Bone marrow (tissue), 2 donors: Measurements from ENCODE around the gene MYH14.

Experiments
- DNase-seq, 2 donors: peaks; one replicate each; lab custom pipeline; 2025; lab: John Stamatoyannopoulos, UW

MYH14 gene

DNA sequence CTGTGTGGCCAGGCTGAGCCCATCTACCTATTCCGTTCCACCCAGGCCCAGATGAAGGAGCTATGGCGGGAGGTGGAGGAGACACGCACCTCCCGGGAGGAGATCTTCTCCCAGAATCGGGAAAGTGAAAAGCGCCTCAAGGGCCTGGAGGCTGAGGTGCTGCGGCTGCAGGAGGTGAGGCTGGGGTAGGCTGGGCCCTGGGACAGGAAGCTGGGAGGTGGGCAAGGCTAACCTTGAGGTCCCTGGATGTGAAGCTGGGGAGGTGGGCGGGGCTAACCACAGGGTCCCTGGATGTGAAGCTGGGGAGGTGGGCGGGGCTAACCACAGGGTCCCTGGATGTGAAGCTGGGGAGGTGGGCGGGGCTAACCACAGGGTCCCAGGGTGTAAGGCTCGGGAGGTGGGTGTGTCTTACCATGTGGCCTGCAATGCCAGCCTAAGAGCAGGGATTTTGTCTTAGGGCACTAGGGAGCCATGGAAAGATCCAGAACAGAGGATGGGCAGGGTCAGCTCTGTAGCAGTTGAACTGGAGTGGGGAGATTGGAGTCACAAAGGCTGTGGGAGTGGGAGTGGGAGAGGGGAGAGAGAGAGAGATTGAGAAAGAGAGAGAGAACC is 88.9 kb downstream of the MYH14 start:
- no peak for DNase-seq

DNA sequence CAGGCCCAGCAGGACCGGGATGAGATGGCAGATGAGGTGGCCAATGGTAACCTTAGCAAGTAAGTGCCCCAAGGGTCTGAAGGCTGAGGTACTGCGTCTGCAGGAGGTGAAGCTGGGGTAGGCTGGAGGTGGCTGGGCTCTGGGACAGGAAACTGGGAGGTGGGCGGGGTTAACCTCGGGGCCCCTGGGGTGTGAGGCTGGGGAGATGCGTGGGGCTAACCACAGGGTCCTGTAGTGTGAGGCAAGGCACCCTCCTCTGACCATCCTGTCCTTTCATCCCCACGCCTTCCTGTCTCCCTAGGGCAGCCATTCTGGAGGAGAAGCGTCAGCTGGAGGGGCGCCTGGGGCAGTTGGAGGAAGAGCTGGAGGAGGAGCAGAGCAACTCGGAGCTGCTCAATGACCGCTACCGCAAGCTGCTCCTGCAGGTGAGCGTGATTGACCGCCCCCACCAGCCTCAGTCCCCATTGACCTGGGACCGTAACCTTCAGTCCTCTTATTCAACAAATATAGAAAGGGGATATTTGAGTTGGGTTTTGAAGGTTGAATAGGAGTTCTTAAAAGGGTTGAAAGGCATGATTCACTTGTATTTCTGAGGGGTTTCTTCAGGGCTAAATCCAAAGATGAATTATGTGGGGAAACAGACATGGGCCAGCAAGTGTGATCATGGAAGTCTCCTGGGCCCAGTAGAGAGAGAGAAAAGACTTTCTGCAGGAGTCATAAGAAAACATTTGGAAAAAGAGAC is 90.0 kb downstream of the MYH14 start:
- no peak for DNase-seq

DNA sequence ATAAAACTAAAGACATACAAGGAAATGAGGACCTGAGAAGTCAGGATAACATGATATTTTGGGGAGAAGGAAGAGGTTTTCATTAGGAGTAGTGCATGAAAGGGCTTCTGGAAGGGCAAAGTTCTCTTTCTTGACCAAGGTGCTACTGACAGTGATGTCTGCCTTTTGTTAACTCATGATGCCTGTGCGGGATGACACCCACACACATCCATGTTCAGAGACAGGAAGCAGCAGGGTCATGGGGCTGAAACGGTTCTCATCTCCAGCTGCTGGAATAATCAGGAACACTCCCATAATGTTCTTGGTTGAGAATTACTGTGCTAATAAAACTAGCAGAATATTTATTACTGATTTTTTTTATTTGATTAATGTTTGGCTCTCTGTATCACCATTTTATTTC is 96.6 kb downstream of the MYH14 start:
- DNase-seq: no peak

DNA sequence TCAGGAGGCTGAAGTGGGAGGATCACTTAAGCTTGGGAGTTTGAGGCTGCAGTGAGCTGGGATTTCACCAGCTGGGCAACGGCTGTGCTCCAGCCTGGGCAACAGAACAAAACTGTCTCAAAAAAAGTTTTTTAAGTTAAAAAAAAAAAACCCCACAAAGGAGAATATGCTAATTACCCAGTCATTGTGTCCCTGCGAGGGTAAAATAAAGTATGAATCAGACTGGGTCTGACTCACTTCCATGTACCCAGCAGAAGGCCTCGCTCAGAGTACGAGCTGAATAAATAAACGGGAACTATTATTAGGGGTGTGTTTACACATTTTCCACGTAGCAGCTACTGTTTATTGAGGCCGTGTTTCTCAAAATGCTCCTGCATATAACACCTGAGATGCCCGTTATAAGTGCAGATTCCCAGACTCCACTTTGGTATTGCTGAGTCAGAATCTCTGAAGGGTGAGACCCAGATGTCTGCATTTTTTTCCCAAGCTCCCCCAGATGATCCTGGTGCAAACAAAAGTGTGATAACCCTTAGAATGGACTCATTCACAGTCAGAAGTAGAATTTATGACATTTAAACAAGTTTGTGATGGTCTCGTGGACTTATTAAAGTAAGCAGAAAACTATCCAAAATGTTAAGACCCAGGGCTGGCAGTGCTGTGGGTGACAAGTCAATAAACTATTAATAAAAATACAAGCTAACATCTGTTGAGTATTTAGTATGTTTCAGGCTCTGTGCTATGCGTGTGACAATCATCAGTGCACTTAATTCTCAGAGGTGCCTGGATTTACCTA is 97.6 kb downstream of the MYH14 start:
- no peak for DNase-seq

DNA sequence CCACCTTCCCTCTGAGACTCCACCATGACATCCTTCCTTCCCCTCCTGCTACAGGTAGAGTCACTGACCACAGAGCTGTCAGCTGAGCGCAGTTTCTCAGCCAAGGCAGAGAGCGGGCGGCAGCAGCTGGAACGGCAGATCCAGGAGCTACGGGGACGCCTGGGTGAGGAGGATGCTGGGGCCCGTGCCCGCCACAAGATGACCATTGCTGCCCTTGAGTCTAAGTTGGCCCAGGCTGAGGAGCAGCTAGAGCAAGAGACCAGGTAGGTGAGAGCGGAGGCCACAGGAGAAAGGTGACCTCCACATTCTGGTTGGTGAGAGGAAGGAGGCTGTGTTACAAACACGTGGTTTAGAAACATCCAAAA is 98.2 kb downstream of the MYH14 start:
- DNase-seq: no peak

DNA sequence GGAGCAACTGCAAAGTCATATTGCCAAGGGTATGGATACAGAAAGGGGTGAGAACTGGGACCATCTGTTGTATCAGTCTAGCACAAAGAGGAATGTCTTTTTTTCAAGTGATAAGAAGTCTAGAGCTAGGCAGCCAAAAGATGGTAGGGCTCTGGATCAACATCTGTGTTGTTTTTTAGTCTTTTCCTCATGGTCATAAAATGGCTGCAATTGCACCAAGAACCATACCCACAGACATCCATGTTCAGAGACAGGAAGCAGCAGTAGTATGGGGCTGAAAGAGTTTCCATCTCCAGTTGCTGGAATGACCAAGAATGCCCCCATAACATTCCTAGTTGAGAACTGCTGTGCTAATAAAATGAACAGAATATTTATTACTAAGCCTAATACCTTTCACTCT is 100.1 kb downstream of the MYH14 start:
- DNase-seq: no peak

DNA sequence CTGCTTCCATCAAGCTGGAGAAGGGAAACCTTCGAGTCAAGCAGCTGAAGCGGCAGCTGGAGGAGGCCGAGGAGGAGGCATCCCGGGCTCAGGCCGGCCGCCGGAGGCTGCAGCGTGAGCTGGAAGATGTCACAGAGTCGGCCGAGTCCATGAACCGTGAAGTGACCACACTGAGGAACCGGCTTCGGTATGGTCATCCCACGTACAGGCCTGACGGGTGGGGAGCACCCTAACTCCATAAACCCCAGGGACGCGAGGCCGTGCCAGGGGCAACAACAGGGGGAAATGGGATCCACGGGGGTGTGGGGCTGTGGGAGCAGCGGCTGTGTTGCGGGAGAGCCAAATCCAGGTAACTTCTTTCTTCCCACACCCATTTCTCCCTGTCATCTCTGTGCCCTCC is 105.6 kb downstream of the MYH14 start:
- DNase-seq: no peak

DNA sequence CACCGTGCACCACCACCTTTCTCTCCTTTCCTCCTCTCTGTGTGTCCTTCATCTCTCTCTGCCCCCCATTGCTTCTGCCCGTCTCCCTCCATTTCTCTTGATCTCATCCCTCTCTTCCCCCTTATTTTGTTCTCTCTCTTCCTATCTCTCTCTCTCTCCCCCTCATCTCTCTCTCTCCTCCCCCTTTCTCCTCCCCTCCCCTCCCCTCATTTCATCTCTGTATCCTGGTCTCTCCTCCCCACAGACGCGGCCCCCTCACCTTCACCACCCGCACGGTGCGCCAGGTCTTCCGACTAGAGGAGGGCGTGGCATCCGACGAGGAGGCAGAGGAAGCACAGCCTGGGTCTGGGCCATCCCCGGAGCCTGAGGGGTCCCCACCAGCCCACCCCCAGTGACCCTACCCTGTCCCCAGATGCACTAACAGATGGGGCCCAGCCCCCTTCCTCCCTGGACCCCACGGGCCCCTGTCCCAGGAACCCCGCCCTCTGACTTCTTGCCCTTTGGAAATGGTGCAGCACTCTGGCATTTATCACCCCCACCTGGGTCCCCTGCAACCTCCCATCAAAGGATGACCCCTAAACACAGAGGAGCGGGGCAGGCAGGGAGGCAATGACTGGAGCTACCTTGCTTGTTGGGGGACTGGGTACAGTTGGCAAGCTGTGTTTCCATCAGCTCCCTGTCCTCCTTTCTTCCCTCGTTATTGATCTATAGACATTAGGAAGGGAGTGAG is 106.1 kb downstream of the MYH14 start:
- DNase-seq: no peak

DNA sequence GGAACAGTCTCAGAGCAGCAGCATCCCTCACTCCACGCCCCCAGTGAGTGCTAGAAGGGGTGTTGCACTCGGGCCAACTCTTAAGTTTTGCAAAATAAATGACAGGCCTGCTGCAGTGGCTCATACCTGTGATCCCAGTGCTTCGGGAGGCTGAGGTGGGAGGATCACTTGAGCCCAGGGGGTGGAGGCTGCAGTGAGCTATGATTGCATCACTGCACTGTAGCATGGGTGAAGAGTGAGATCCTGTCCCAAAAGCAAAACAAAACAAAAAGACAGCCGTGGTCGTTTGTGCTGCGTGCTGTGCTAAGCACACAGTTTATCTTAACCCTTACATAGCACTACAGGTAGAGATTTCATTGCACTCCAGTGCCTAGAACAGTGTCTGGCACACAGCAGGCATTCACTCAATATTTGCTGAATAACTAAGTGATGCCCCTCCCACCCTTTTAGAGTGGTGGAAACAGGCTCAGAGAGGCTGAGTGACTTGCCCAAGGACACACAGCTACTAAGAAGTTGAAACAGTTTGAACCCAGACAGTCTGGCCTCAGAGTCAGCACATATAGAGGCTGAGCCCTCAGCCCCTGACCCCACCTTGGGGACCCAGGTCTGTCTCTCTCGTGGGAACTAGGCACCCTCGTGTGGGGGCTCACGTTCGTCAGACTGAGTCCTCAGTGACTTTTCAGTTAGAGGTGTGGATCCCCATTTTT is 107.5 kb downstream of the MYH14 start:
- DNase-seq: no peak

DNA sequence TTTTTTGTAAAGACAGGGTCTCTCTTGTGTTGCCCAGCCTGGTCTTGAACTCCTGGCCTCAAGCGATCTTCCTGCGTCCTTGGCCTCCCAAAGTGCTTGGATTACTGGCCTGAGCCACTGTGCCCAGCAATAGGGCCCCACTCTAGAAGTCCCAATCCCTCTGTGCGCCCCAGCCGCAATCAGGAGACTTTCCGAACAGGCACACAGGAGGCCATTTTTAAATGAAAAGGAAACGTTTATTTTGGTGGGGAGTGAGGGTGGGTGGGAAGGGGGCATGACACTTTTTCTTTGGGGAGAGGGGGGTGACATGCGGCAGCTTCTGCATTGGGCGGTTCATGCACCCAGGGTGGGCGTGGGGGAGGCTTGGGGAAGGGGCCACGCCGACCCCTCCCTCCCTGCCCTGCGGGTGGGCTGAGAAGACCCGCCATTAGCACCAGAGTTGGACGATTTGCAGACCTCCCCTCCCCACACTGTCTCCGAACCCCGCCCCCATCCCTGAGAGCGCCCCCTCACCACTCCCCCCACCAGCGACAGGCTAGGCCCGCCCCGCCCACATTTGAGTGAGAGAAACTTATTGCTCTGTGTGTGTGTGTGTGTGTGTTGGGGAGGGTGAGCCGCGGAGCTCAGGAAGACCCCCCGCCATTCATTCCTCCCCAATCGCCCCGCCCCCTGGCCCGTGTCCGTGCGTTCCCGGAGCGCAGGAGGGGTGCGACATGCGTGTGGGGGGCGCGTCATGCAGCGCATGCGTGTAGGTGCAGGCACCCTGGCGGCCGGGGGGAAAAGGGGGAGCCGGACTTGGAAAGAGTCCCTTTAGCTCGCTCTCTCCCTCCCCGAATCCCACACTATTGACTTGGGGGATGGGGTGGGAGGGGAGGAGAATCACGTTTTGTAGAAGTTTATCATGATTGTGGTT is 108.6 kb downstream of the MYH14 start:
- no peak for DNase-seq

DNA sequence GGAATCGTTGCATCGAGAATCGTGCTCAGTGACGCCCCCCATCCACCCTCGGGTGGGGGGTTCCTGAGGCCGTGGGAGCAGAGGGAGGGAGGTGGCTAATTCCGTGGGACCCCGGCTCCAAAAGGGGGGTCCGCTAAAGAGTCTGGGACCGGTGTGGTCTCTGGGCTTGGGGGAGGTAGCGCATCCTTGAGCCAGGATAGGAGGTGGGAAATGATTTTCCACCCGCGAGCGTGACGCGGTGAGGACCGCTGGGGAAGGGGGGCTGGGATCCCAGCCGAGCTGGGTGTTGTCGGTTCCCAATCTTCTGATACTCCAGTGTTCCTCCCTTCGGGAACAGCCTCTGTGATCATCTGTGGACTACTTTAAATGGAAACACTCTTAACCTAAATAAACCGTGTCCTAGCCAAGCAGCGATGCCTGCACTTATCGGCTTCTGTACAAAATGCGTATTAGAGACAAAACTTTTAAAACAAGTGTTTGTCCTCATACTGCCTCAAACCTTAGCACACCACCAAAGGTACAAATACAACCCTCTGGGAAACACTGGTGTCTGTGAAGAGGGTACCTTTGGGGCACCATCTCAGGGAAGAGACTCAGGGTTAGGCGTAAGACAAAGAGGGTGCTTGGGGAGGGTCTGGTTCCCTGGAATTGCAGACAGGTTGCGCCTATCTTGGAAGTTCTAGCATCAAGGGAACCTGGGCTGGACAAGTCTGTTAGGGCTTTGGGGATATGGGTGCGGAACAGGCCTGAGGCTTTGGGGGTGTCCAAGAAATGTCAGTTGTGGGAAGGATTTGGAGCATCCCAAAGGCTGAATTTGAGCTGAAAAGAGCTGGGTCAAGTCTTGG is 109.8 kb downstream of the MYH14 start:
- DNase-seq: no peak

DNA sequence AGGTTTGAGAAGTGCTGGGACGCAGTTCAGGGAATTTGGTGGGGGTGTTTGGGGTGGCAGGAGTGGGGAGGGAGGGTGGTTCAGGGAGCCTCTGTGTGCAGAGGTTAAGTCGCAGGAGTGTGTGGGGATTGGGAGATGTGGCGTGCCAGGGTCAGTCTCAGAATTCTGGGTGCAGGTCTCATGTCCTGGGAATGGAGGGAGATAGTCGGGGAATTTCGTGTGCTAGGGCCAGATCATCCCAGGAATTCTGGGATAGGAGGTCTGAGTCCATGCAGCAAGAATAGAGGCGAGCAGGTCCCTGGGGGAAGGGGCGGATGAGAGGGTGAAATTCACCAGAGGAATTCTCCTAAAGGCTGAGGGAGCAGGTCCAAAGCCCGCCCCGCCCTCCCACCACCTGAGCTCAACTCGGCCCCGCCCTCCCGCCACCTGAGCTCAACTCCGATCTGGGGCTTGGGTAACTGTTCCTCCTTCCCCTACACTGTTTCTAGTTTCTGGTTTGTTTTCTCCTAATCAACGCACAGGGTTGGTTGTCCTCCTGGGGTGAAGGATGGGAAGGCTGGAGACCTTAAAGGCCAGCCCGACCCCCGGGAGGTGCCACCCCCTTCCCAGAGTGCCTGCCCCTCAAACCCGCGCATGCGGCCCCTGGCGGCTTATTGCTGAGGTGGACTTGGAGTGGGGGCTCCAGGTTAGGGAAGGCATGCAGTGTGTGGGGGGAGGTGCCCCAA is 110.6 kb downstream of the MYH14 start:
- no peak for DNase-seq

DNA sequence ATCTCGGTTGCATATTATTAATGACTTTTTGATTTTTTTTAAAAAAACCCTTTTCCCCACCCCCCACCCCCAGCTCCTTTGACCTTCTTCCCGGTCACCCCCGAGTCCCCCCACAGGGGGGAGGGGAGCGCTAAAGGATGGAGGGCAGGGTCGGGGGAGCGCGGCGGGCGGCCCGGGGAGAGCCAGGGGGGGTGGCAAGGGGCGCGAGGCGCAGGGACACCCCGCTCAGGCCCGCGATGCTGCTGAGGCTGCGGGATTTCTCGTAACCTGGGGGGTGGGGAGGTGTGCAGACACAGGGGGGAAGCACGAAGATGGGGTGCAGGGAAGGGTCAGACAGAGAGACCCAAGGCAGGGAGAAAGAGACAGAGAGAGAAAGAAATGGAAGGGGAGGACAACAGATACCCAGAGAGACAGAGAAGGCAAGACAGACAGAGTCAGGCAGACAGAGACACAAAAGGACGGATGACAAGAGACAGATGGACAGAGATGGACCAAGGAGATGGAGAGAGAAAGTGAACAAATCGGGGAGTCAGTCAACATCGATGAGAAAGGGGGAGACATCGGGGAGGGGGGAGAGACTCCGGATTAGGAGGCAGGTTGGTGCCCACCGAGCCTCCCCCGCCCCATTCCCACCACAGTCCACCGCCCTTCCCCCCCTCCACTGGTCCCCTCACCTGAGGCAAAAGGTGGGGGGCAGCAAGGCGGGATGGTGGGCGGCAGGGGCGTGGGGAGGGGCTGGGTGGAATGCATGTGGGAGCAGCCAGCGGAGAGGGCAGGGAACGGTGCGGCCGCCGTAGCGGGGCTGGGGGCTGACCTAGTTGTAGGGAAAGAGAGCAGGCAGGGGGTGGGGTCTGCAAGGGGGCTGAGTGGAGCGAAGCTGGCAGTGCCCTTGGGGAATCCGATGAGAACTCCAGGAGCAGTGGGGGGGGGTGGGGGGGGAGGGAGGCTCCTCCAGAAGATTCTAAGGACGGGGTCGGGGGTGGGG is 111.6 kb downstream of the MYH14 start:
- DNase-seq: no peak

DNA sequence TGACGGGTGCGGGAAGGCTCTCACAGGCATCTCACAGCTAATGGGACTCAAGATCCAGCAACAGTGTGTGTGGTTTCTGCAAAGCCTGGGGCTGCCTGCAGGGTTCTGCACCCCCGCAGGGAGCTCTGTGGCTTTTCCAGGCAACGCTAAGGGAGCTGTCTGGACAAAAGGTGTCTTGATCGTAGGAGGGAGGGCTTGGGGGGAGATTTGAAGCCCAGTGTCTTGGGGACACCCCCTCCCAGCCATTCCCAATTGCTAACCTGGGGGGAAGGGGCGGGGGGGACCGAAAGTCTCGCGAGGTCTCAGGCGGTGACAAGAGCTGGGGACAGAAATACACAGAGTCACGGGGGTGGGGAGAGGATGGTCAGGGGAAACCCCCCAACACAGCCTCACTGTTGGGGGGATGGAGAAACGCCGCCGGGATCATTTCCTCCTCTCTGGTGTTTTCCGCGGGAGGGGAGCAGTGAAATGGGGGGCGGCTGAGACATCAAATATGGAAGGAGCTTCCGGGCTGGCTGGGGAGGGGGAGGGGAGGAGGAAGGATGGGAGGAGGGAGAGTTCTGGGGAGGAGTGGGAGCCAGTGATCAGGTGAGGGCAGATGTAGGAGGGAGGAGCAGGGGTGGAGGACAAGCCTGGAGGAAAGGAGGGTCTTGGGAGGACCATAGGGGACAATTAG is 112.5 kb downstream of the MYH14 start:
- DNase-seq: no peak

DNA sequence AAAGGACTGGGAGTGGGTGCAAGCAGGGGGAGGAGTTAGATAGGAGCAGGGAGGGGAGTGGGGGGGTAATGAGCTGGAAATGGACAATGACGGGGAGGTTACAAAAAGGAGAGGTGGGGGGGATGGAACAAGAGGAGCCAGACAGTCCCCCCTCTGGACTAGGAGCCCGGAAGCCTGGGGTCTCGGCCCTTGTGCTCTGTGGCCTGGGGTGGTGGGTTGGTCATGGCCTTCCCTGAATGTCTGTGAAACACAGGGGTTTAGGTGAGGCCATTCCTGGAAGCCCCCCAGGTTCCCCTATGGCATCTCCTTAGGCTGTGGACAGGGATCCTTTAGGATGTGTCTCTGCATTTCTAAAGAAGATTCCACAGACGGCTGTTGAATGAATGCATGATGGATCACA is 113.7 kb downstream of the MYH14 start:
- no peak for DNase-seq

DNA sequence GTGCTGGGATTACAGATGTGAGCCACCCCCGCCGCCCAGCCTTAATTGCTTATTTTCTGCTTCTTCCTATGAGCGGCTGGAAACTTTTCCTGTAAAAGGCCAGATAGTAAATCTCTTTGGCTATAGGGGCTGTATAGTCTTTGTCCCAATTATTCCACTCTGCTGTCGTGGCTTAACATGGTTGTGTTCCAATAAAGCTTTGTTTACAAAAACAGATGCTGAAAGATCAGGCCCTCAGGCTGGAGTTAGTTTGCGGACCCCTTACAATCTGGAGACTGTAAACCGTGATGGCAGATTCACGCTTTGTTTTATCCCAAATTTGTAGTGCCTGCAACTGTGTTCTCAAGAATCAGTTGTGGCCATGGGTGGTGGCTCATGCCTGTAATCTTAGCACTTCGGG is 115.0 kb downstream of the MYH14 start:
- no peak for DNase-seq

DNA sequence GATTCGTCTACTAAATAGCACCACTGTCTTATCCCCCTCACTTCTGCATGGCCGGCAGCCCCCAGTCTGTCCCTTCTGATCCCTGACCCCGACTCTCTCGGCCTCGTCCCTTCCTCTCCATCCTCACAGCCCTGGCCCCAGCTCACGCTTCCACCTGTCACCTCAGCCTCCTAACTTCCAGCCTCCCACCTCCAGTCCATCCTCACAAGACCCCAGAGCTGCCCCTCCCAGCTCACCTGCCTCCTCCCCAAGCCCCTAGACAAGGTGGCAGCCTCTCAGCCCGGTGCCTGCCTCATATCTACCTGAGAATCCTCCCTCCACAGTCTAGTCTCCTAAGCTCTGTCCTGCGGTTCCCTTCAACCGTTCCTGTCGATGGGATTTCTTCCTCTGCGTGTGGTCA is 115.7 kb downstream of the MYH14 start:
- DNase-seq: no peak
